ENCODE measurements around the gene MRPL46. TPM values are rescaled to one million over a fixed set of nuclear protein-coding genes. Genes with fewer than 3 reads are reported as not detected.
"Not testable (repeated sequence)": the region's sequence is repeated elsewhere in the genome, so short reads cannot be mapped to it uniquely, and the experiment has no call there.

MRPL46 gene
- total RNA-seq, 8 experiments from 2014 or later: 22.8 to 35.8 (median 30.1) TPM

- Histone ChIP-seq H3K4me3 (no peak overlapping the region), H3K27ac (no peak overlapping the region), H3K4me1 (replicated peaks in 1 of 2) (no peaks in the 10 kb centered on the region)
- in situ Hi-C loops (cut with MboI; ENCODE audit: low pct_unique_long_range_greater_than_20kb in 2 of 9, low sequenced_read_pairs in 9 of 9, unreplicated experiment in 9 of 9): no loop called here
- 0 to 88% (median 57%) methylated on average over 1 of the region's 1 CpG; no CpG with 5 or more reads in 4 of the 10 experiments for WGBS, 10 experiments
- peak in 2 of 8 experiments; percentile 38 to 39 for ATAC-seq (replicated peaks in 6 of 8)
Observed at GRCh38 chr15:88453651-88454050, 13.5 kb downstream of the MRPL46 start.

GRCh38 chr15:88450125-88450798, 16.9 kb downstream of the MRPL46 start:
- 0 to 33% (median 4%) methylated on average over 2 to 10 of the region's 12 CpGs; no CpG with 5 or more reads in 2 of the 10 experiments for WGBS, 10 experiments
- H3K4me1 ChIP-seq (replicated peaks in 1 of 2): no peaks in the 10 kb centered on the region
- H3K27ac ChIP-seq: no peak overlapping the region
- in situ Hi-C loops (cut with MboI; ENCODE audit: low pct_unique_long_range_greater_than_20kb in 2 of 9, low sequenced_read_pairs in 9 of 9, unreplicated experiment in 9 of 9): no loop called here
- H3K4me3 ChIP-seq: no peak overlapping the region
- peak; percentile 45 to 85 (median 72) for ATAC-seq (replicated peaks in 6 of 8)

- no peak for ATAC-seq (replicated peaks in 6 of 8)
- H3K4me3 ChIP-seq: no peak overlapping the region
- no peaks in the 10 kb centered on the region for H3K4me1 ChIP-seq (replicated peaks in 1 of 2)
- in situ Hi-C loops (cut with MboI; ENCODE audit: low pct_unique_long_range_greater_than_20kb in 2 of 9, low sequenced_read_pairs in 9 of 9, unreplicated experiment in 9 of 9): loop anchor here in 2 of 9 experiments (25.0 kb wide), 2 partner anchors 112 to 187 kb away; partner anchors contain the start of gene NTRK3 (in 1 of the 2)
- WGBS, 10 experiments: 50 to 91% (median 83%) methylated on average over 1 to 6 of the region's 8 CpGs; no CpG with 5 or more reads in 2 of the 10 experiments
- no peak overlapping the region for H3K27ac ChIP-seq
Observed at GRCh38 chr15:88449581-88449980, 17.6 kb downstream of the MRPL46 start.

GRCh38 chr15:88448991-88449461, 18.2 kb downstream of the MRPL46 start:
- Histone ChIP-seq H3K27ac (no peak overlapping the region), H3K4me3 (no peak overlapping the region), H3K4me1 (replicated peaks in 1 of 2) (no peaks in the 10 kb centered on the region)
- peak in 2 of 8 experiments; percentile 33 to 57 for ATAC-seq (replicated peaks in 6 of 8)
- 14 to 82% (median 68%) methylated on average over 2 to 3 of the region's 5 CpGs; no CpG with 5 or more reads in 6 of the 10 experiments for WGBS, 10 experiments
- in situ Hi-C loops (cut with MboI; ENCODE audit: low pct_unique_long_range_greater_than_20kb in 2 of 9, low sequenced_read_pairs in 9 of 9, unreplicated experiment in 9 of 9): loop anchor here in 2 of 9 experiments (25.0 kb wide), 2 partner anchors 112 to 187 kb away; partner anchors contain the start of gene NTRK3 (in 1 of the 2)

- H3K4me1 ChIP-seq (replicated peaks in 1 of 2): no peaks in the 10 kb centered on the region
- 17 to 60% methylated on average over 1 of the region's 1 CpG; no CpG with 5 or more reads in 8 of the 10 experiments for WGBS, 10 experiments
- no peak overlapping the region for H3K4me3 ChIP-seq
- in situ Hi-C loops (cut with MboI; ENCODE audit: low pct_unique_long_range_greater_than_20kb in 2 of 9, low sequenced_read_pairs in 9 of 9, unreplicated experiment in 9 of 9): loop anchor here in 2 of 9 experiments (25.0 kb wide), 2 partner anchors 110 to 185 kb away; partner anchors contain the start of gene NTRK3 (in 1 of the 2)
- no peak for ATAC-seq (replicated peaks in 6 of 8)
- H3K27ac ChIP-seq: no peak overlapping the region
Observed at GRCh38 chr15:88447741-88448140, 19.4 kb downstream of the MRPL46 start.

- ATAC-seq (replicated peaks in 6 of 8): no peak
- 13 to 100% (median 93%) methylated on average over 1 of the region's 1 CpG; no CpG with 5 or more reads in 2 of the 10 experiments for WGBS, 10 experiments
- no peak overlapping the region for H3K27ac ChIP-seq
- no peak overlapping the region for H3K4me3 ChIP-seq
- H3K4me1 ChIP-seq (replicated peaks in 1 of 2): no peaks in the 10 kb centered on the region
- in situ Hi-C loops (cut with MboI; ENCODE audit: low pct_unique_long_range_greater_than_20kb in 2 of 9, low sequenced_read_pairs in 9 of 9, unreplicated experiment in 9 of 9): loop anchor here in 2 of 9 experiments (25.0 kb wide), 2 partner anchors 110 to 185 kb away; partner anchors contain the start of gene NTRK3 (in 1 of the 2)
Observed at GRCh38 chr15:88447206-88447605, 20.0 kb downstream of the MRPL46 start.

GRCh38 chr15:88441076-88441730, 26.0 kb downstream of the MRPL46 start:
- ATAC-seq (replicated peaks in 6 of 8): no peak
- 0 to 100% (median 90%) methylated on average over 1 to 2 of the region's 2 CpGs; no CpG with 5 or more reads in 2 of the 10 experiments for WGBS, 10 experiments
- no peak overlapping the region for H3K27ac ChIP-seq
- in situ Hi-C loops (cut with MboI; ENCODE audit: low pct_unique_long_range_greater_than_20kb in 2 of 9, low sequenced_read_pairs in 9 of 9, unreplicated experiment in 9 of 9): loop anchor here in 2 of 9 experiments (25.0 kb wide), 2 partner anchors 104 to 179 kb away; partner anchors contain the start of gene NTRK3 (in 1 of the 2)
- H3K4me1 ChIP-seq (replicated peaks in 1 of 2): no peaks in the 10 kb centered on the region
- H3K4me3 ChIP-seq: no peak overlapping the region

GRCh38 chr15:88440021-88440420, 27.2 kb downstream of the MRPL46 start:
- WGBS, 10 experiments: 50 to 88% (median 80%) methylated on average over 1 of the region's 1 CpG; no CpG with 5 or more reads in 5 of the 10 experiments
- peak in 2 of 8 experiments; percentile 57 to 72 for ATAC-seq (replicated peaks in 6 of 8)
- H3K4me3 ChIP-seq: no peak overlapping the region
- no peaks in the 10 kb centered on the region for H3K4me1 ChIP-seq (replicated peaks in 1 of 2)
- in situ Hi-C loops (cut with MboI; ENCODE audit: low pct_unique_long_range_greater_than_20kb in 2 of 9, low sequenced_read_pairs in 9 of 9, unreplicated experiment in 9 of 9): loop anchor here in 2 of 9 experiments (25.0 kb wide), 2 partner anchors 103 to 178 kb away; partner anchors contain the start of gene NTRK3 (in 1 of the 2)
- H3K27ac ChIP-seq: no peak overlapping the region

GRCh38 chr15:88438181-88438580, 29.0 kb downstream of the MRPL46 start:
- H3K27ac ChIP-seq: no peak overlapping the region
- WGBS, 10 experiments: 37 to 83% (median 58%) methylated on average over 1 to 3 of the region's 5 CpGs; no CpG with 5 or more reads in 6 of the 10 experiments
- in situ Hi-C loops (cut with MboI; ENCODE audit: low pct_unique_long_range_greater_than_20kb in 2 of 9, low sequenced_read_pairs in 9 of 9, unreplicated experiment in 9 of 9): loop anchor here in 2 of 9 experiments (25.0 kb wide), 2 partner anchors 101 to 176 kb away; partner anchors contain the start of gene NTRK3 (in 1 of the 2)
- H3K4me3 ChIP-seq: no peak overlapping the region
- H3K4me1 ChIP-seq (replicated peaks in 1 of 2): no peaks in the 10 kb centered on the region
- ATAC-seq (replicated peaks in 6 of 8): no peak

GRCh38 chr15:88434106-88434505, 33.1 kb downstream of the MRPL46 start:
- ATAC-seq (replicated peaks in 6 of 8); H3K4me3 ChIP-seq; H3K27ac ChIP-seq; H3K4me1 ChIP-seq (replicated peaks in 1 of 2): not testable (repeated sequence)
- in situ Hi-C loops (cut with MboI; ENCODE audit: low pct_unique_long_range_greater_than_20kb in 2 of 9, low sequenced_read_pairs in 9 of 9, unreplicated experiment in 9 of 9): loop anchor here in 2 of 9 experiments (25.0 kb wide), 2 partner anchors 97 to 172 kb away; partner anchors contain the start of gene NTRK3 (in 1 of the 2)
- WGBS, 10 experiments: 17 to 100% (median 75%) methylated on average over 1 to 5 of the region's 5 CpGs

GRCh38 chr15:88433046-88433685, 34.0 kb downstream of the MRPL46 start:
- ATAC-seq (replicated peaks in 6 of 8): no peak
- 65 to 100% (median 94%) methylated on average over 1 to 7 of the region's 7 CpGs; no CpG with 5 or more reads in 1 of the 10 experiments for WGBS, 10 experiments
- Histone ChIP-seq H3K4me3 (no peak overlapping the region), H3K27ac (no peak overlapping the region), H3K4me1 (replicated peaks in 1 of 2) (peaks cover 2 to 4% of the 10 kb centered on the region in 2 donors)
- in situ Hi-C loops (cut with MboI; ENCODE audit: low pct_unique_long_range_greater_than_20kb in 2 of 9, low sequenced_read_pairs in 9 of 9, unreplicated experiment in 9 of 9): loop anchor here in 2 of 9 experiments (25.0 kb wide), 2 partner anchors 96 to 171 kb away; partner anchors contain the start of gene NTRK3 (in 1 of the 2)

- Histone ChIP-seq H3K4me3 (no peak overlapping the region), H3K27ac (no peak overlapping the region), H3K4me1 (replicated peaks in 1 of 2) (peaks cover 2 to 4% of the 10 kb centered on the region in 2 donors)
- WGBS, 10 experiments: 77 to 100% (median 100%) methylated on average over 1 to 7 of the region's 10 CpGs; no CpG with 5 or more reads in 3 of the 10 experiments
- no peak for ATAC-seq (replicated peaks in 6 of 8)
- in situ Hi-C loops (cut with MboI; ENCODE audit: low pct_unique_long_range_greater_than_20kb in 2 of 9, low sequenced_read_pairs in 9 of 9, unreplicated experiment in 9 of 9): loop anchor here in 2 of 9 experiments (25.0 kb wide), 2 partner anchors 94 to 169 kb away; partner anchors contain the start of gene NTRK3 (in 1 of the 2)
Observed at GRCh38 chr15:88431441-88431840, 35.7 kb downstream of the MRPL46 start.

Measured in motor neuron (in vitro differentiated cells).